HG03025 (cell line): ENCODE results near the gene CAMTA2.
A peak's percentile ranks its signal among the peaks of the same experiment; 100 is the strongest.
"Not testable (repeated sequence)": the region's sequence is repeated elsewhere in the genome, so short reads cannot be mapped to it uniquely, and the experiment has no call there.

ENCODE experiments used
- ATAC-seq: cut with Tn5 transposase; IDR thresholded peaks from one replicate; pipeline ENCODE4 v1.9.1; 2021; ENCODE audit warnings: mild to moderate bottlenecking, moderate library complexity; ENCODE audit not compliant: unreplicated experiment, low FRiP score

CAMTA2 gene

GRCh38 chr17:4986951-4987766, at the start of gene CAMTA2:
CAMTA2 (minus strand) TSS chr17:4987675; CDS start chr17:4986222, 1,453 bp downstream.
- ATAC-seq: peak; percentile 57

GRCh38 chr17:5035315-5035714, 47.8 kb upstream of the CAMTA2 start, which contains the start of gene SLC52A1:
SLC52A1 (minus strand) TSS chr17:5035426; CDS start chr17:5034606, 820 bp downstream.
- ATAC-seq: no peak

GRCh38 chr17:5034651-5035050, 47.2 kb upstream of the CAMTA2 start:
- no peak for ATAC-seq

GRCh38 chr17:5034063-5034462, 46.6 kb upstream of the CAMTA2 start:
- ATAC-seq: no peak

- ATAC-seq: no peak
These were observed 46.0 kb upstream of the CAMTA2 start for GRCh38 chr17:5033352-5034015.

- no peak for ATAC-seq
These were observed 45.4 kb upstream of the CAMTA2 start for GRCh38 chr17:5032865-5033264.

- no peak for ATAC-seq
These were observed 44.0 kb upstream of the CAMTA2 start for GRCh38 chr17:5031365-5032082.

GRCh38 chr17:5030168-5030567, 42.7 kb upstream of the CAMTA2 start:
- ATAC-seq: not testable (repeated sequence)

- no peak for ATAC-seq
These were observed 40.4 kb upstream of the CAMTA2 start for GRCh38 chr17:5027916-5028315.

- ATAC-seq: no peak
These were observed 39.8 kb upstream of the CAMTA2 start for GRCh38 chr17:5027299-5027698.

GRCh38 chr17:5024604-5025003, 37.1 kb upstream of the CAMTA2 start:
- no peak for ATAC-seq

- no peak for ATAC-seq
These were observed 36.2 kb upstream of the CAMTA2 start for GRCh38 chr17:5023588-5024147.

- ATAC-seq: no peak
These were observed 34.8 kb upstream of the CAMTA2 start for GRCh38 chr17:5022171-5022711.

- ATAC-seq: no peak
These were observed 33.1 kb upstream of the CAMTA2 start for GRCh38 chr17:5020502-5021023.

- no peak for ATAC-seq
These were observed 32.0 kb upstream of the CAMTA2 start for GRCh38 chr17:5019475-5019956.

GRCh38 chr17:5014357-5014756, 26.9 kb upstream of the CAMTA2 start:
- ATAC-seq: no peak

GRCh38 chr17:5011928-5012327, 24.5 kb upstream of the CAMTA2 start:
- ATAC-seq: no peak

GRCh38 chr17:5003214-5003867, 15.9 kb upstream of the CAMTA2 start:
- ATAC-seq: no peak

- no peak for ATAC-seq
These were observed 14.8 kb upstream of the CAMTA2 start for GRCh38 chr17:5002121-5002788.
